ENCODE data around the gene P2RY13. TPM values are rescaled to one million over a fixed set of nuclear protein-coding genes. Genes with fewer than 3 reads are reported as not detected.

Gene P2RY13
- total and polyA plus RNA-seq, 11 donors, result 0.23 to 7.3 (median 0.45) TPM

DNA sequence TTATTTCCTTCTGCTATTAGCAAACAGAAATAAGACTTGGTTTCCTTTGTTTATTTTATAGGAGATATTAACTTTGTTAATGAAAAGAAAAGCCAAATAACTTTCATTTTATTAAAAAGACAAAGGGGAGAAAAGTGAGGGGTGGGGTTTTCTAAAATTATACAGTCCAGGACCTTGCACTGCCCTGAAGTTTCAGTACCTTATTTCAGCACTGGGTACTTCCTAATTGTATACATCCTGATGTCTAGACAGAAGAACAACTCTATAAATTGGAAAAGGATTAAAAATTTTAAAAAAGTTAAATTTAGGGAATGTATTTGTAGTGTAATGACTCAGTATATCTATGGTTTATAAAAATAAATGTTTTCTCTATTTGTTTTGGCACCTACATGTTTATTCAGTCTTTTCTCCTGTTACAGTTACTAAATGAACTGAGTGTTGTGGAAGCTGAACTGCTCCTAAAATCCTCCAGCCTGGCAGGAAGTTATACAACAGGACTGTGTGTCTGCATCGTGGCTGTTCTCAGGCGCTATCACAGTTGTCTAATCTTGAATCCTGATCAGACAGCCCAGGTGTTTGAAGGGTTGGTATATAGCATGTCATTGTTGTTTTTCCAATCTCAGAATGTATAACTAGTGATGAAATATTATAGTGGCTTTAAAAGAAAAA is 27.6 kb upstream of the P2RY13 start:
- Histone ChIP-seq H3K4me3 (no peak overlapping the region), H3K27ac (peak overlapping the region in 1 of 12 donors; percentile 12)

GRCh38 chr3:151351648-151352047 is 22.3 kb upstream of the P2RY13 start:
- peak overlapping the region in 1 of 12 donors; percentile 87 for H3K27ac ChIP-seq
- TF ChIP-seq POLR2A (IDR thresholded peaks at IDR 0.05), result no peak
- TF ChIP-seq, protein P1, sequence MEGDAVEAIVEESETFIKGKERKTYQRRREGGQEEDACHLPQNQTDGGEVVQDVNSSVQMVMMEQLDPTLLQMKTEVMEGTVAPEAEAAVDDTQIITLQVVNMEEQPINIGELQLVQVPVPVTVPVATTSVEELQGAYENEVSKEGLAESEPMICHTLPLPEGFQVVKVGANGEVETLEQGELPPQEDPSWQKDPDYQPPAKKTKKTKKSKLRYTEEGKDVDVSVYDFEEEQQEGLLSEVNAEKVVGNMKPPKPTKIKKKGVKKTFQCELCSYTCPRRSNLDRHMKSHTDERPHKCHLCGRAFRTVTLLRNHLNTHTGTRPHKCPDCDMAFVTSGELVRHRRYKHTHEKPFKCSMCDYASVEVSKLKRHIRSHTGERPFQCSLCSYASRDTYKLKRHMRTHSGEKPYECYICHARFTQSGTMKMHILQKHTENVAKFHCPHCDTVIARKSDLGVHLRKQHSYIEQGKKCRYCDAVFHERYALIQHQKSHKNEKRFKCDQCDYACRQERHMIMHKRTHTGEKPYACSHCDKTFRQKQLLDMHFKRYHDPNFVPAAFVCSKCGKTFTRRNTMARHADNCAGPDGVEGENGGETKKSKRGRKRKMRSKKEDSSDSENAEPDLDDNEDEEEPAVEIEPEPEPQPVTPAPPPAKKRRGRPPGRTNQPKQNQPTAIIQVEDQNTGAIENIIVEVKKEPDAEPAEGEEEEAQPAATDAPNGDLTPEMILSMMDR (IDR thresholded peaks at IDR 0.05), result no peak
- no peak for ATAC-seq
- H3K36me3 ChIP-seq, result no peaks in the 10 kb centered on the region
- 86 to 87% (median 87%) methylated on average over 4 of the region's 4 CpGs for WGBS, 4 donors
- no peaks in the 10 kb centered on the region for H3K27me3 ChIP-seq
- H3K4me3 ChIP-seq, result peak overlapping the region in 1 of 12 donors; percentile 15
- H3K4me1 ChIP-seq, result peaks cover 0 to 44% (median 0%) of the 10 kb centered on the region in 12 donors
- intact Hi-C loops (cut with DNase I), result no loop called here
- H3K9me3 ChIP-seq, result no peaks in the 10 kb centered on the region
- DNase-seq, result no peak

More for the DNA sequence above, 27.6 kb upstream of the P2RY13 start:
- Histone ChIP-seq H3K4me1 (peaks cover 0 to 20% (median 0%) of the 10 kb centered on the region in 12 donors), H3K27me3 (no peaks in the 10 kb centered on the region), H3K36me3 (no peaks in the 10 kb centered on the region), H3K9me3 (no peaks in the 10 kb centered on the region)
- ATAC-seq, result peak in 1 of 4 donors; percentile 60
- intact Hi-C loops (cut with DNase I), result no loop called here
- DNase-seq, result no peak
- no peak for TF ChIP-seq POLR2A (IDR thresholded peaks at IDR 0.05)
- TF ChIP-seq, protein P1 (IDR thresholded peaks at IDR 0.05), result no peak
- 31 to 49% (median 38%) methylated on average over 2 of the region's 2 CpGs for WGBS, 4 donors

- Histone ChIP-seq H3K4me3 (no peak overlapping the region), H3K4me1 (peaks cover 0 to 42% (median 0%) of the 10 kb centered on the region in 12 donors), H3K27ac (peak overlapping the region in 1 of 12 donors; percentile 87), H3K36me3 (no peaks in the 10 kb centered on the region), H3K9me3 (no peaks in the 10 kb centered on the region), H3K27me3 (no peaks in the 10 kb centered on the region)
- TF ChIP-seq, protein P1 (IDR thresholded peaks at IDR 0.05), result no peak
- TF ChIP-seq POLR2A (IDR thresholded peaks at IDR 0.05), result no peak
- 91 to 98% (median 95%) methylated on average over 1 of the region's 1 CpG for WGBS, 4 donors
- DNase-seq (no peak), ATAC-seq (no peak)
- intact Hi-C loops (cut with DNase I), result no loop called here
Observed at GRCh38 chr3:151351219-151351618, 21.9 kb upstream of the P2RY13 start.

GRCh38 chr3:151350656-151351055 is 21.3 kb upstream of the P2RY13 start:
- Histone ChIP-seq H3K4me1 (peaks cover 0 to 46% (median 0%) of the 10 kb centered on the region in 12 donors), H3K9me3 (no peaks in the 10 kb centered on the region), H3K36me3 (no peaks in the 10 kb centered on the region), H3K27ac (peak overlapping the region in 1 of 12 donors; percentile 87), H3K27me3 (no peaks in the 10 kb centered on the region), H3K4me3 (no peak overlapping the region)
- DNase-seq (no peak), ATAC-seq (no peak)
- 78 to 91% (median 87%) methylated on average over 1 of the region's 1 CpG for WGBS, 4 donors
- intact Hi-C loops (cut with DNase I), result no loop called here
- no peak for TF ChIP-seq POLR2A (IDR thresholded peaks at IDR 0.05)
- TF ChIP-seq, protein P1 (IDR thresholded peaks at IDR 0.05), result no peak

All from heart left ventricle (tissue), 16 donors.